Progenitor cell of endocrine pancreas (in vitro differentiated cells): ENCODE results near the gene BIRC2. TPM values are rescaled to one million over a fixed set of nuclear protein-coding genes. Genes with fewer than 3 reads are reported as not detected.

Source experiments
- DNase-seq: peaks from one replicate; pipeline ENCODE4 v3.0.0; 2021; ENCODE audit warnings: low spot score; ENCODE audit not compliant: unreplicated experiment
- H3K27ac Mint-ChIP-seq: 2 replicates; pipeline ENCODE4 v1.8.0; 2021; ENCODE audit warnings: mild to moderate bottlenecking, moderate library complexity, mixed read lengths
- H3K27me3 Mint-ChIP-seq: 2 replicates; pipeline ENCODE4 v1.8.0; 2021; ENCODE audit warnings: mixed read lengths
- H3K36me3 Mint-ChIP-seq: 2 replicates; pipeline ENCODE4 v1.8.0; 2022; ENCODE audit warnings: mixed read lengths; ENCODE audit not compliant: insufficient read depth
- H3K4me1 Mint-ChIP-seq: 2 replicates; pipeline ENCODE4 v1.8.0; 2021; ENCODE audit warnings: low read depth, mixed read lengths
- H3K4me3 Mint-ChIP-seq: 2 replicates; pipeline ENCODE4 v1.8.0; 2021; ENCODE audit warnings: low read depth, mild to moderate bottlenecking, moderate library complexity, mixed read lengths
- H3K9me3 Mint-ChIP-seq: 2 replicates; pipeline ENCODE4 v1.8.0; 2021; ENCODE audit warnings: low read depth, mixed read lengths
- CTCF ChIP-seq: fragments of 200-600 bp; sonication (generic); IDR thresholded peaks from one replicate; pipeline ENCODE4 v1.5.0; 2021; ENCODE audit warnings: antibody characterized with exemption, mild to moderate bottlenecking; ENCODE audit not compliant: unreplicated experiment
- total RNA-seq: library from RNA; stranded (reverse); gene quantifications from 2 replicates; pipeline ENCODE4 v1.2.1, GENCODE V29; 2021

The BIRC2 gene
- total RNA-seq, 1 donor from 2014 or later: 66.3 TPM

DNA sequence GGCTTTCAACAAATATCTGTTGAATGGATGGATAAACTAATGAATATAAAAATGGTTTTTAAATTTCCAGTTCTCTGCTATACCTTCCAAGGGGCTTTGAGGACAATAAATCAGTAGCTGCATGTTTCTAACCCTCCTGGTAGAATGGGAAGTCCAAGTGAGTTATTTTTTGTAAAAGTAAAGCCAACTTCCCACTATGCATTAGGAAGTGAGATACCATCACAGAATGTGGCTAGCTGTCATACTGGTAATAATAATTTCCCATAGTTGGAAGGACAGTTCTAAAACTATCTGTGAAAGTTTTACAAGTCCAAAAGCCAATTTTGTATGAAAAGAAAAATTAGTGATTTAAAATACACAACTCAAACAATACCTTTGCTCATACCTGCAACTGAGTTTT is 55.5 kb downstream of the BIRC2 start:
- DNase-seq: no peak
- Mint-ChIP-seq H3K36me3 (peaks cover 28% of the 10 kb centered on the region), H3K27me3 (no peaks in the 10 kb centered on the region), H3K27ac (no peak overlapping the region), H3K4me1 (peaks cover 2% of the 10 kb centered on the region), H3K9me3 (no peaks in the 10 kb centered on the region), H3K4me3 (no peak overlapping the region)
- TF ChIP-seq CTCF: no peak

DNA sequence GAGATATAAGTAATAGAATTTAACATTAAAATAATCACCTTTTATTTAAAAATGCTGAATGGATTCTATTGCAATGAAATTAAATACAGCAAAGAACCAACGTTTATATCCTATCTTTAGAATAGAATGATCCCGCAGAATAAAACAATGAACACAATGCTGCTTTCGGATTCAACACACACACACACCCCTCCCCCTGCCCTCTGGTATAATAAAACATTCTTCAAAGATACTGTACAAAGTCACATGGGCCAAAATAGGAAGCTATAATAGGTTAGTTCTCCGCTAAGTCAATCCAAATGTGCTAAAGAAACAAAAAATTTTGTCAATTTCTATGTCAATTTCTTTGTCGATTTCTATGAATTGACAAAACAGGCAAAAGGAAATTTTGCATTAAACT is 58.5 kb downstream of the BIRC2 start:
- TF ChIP-seq CTCF: no peak

GRCh38 chr11:102406099-102406498 is 59.1 kb downstream of the BIRC2 start:
- DNase-seq: no peak
- Mint-ChIP-seq H3K27ac (no peak overlapping the region), H3K4me1 (peaks cover 10% of the 10 kb centered on the region), H3K27me3 (no peaks in the 10 kb centered on the region), H3K4me3 (no peak overlapping the region), H3K36me3 (peaks cover 19% of the 10 kb centered on the region), H3K9me3 (no peaks in the 10 kb centered on the region)
- TF ChIP-seq CTCF: no peak

More for the DNA sequence above, 58.5 kb downstream of the BIRC2 start:
- Mint-ChIP-seq H3K27ac (no peak overlapping the region), H3K4me1 (peaks cover 10% of the 10 kb centered on the region), H3K4me3 (no peak overlapping the region), H3K36me3 (peaks cover 22% of the 10 kb centered on the region), H3K27me3 (no peaks in the 10 kb centered on the region), H3K9me3 (no peaks in the 10 kb centered on the region)
- DNase-seq: no peak

- Mint-ChIP-seq H3K4me1 (peaks cover 13% of the 10 kb centered on the region), H3K4me3 (no peak overlapping the region), H3K27ac (no peak overlapping the region), H3K27me3 (no peaks in the 10 kb centered on the region), H3K9me3 (no peaks in the 10 kb centered on the region), H3K36me3 (peaks cover 10% of the 10 kb centered on the region)
- no peak for DNase-seq
- TF ChIP-seq CTCF: no peak
These were observed 60.9 kb downstream of the BIRC2 start for GRCh38 chr11:102407901-102408300.

- Mint-ChIP-seq H3K27ac (peak overlapping the region; percentile 85), H3K9me3 (no peaks in the 10 kb centered on the region), H3K4me3 (no peak overlapping the region), H3K27me3 (no peaks in the 10 kb centered on the region), H3K4me1 (peaks cover 13% of the 10 kb centered on the region), H3K36me3 (peaks cover 10% of the 10 kb centered on the region)
- no peak for TF ChIP-seq CTCF
- DNase-seq: no peak
These were observed 61.3 kb downstream of the BIRC2 start for GRCh38 chr11:102408339-102408738.
